HG02870 (cell line): ENCODE measurements around the gene GRK3.

ENCODE experiments used
- ATAC-seq: cut with Tn5 transposase; IDR thresholded peaks from one replicate; pipeline ENCODE4 v1.9.1; 2021; ENCODE audit warnings: mild to moderate bottlenecking, moderate library complexity; ENCODE audit not compliant: unreplicated experiment

GRK3 gene

DNA sequence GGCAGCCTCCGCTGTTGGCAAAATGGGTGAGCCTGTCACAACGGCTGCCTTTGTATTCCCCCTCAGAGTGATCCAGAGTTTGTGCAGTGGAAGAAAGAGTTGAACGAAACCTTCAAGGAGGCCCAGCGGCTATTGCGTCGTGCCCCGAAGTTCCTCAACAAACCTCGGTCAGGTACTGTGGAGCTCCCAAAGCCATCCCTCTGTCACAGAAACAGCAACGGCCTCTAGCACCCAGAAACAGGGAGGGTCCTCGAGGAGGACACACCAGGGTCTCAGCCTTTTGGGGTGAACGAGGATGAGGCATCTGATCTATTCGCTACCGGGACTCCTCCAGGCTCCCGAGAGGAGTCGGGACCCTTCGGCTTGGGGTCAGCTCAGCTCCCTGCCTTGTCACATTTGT is 157.7 kb downstream of the GRK3 start:
- no peak for ATAC-seq

DNA sequence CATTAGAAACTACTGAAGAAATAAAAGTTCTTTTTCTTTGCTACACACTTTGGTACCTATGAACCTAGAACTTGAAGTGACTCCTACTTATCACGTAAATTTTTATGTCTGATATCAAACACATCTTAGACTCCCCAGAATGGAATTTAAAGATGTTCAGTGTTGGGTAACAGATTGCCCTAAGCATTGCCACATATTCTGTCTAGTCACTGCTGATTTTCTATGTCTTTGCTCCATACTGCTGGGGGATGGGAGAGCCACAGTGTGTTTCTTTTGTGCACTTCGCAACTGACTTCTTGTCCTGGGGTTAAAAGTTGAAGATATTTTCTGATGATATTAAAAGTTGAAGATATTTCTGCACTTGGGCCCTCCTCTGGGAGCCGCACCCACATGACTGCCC is 158.2 kb downstream of the GRK3 start:
- no peak for ATAC-seq

DNA sequence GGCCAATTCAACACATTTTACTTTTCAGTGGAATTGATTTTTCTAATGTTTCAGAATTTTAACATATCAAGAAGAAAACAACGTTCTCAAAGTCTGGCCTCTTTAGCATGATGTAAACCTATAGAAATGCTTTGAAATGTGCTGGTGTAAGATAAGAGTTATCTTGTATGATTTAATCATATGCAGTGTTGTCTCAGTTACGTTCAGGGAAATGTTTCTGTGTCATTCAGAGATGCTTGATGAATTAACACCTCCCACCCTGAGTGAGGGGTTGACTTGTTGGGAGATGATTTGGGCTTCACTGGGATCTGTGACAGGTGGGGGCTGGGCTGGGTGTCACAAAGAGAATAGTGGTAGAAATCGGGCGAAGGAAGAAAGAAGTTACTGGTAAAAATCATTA is 161.8 kb downstream of the GRK3 start:
- no peak for ATAC-seq

DNA sequence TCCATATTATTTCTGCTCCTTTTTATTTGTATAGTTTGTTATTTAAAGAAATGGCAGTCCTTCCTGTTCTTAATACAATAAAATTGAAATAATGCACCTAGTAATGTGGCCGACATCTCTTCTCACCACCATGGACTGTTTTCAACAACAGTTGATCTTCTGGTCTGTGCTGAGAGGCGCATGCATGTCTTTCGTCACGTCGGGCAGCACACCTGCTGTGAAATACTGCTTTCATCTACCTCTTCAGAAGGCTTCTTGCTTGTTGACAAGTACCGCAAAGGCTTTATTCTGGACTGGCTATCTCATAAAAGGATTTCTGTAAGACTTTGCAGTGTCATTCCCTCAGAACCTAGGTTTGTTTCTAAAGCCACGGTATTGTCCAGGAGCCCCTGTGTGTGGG is 163.6 kb downstream of the GRK3 start:
- no peak for ATAC-seq

DNA sequence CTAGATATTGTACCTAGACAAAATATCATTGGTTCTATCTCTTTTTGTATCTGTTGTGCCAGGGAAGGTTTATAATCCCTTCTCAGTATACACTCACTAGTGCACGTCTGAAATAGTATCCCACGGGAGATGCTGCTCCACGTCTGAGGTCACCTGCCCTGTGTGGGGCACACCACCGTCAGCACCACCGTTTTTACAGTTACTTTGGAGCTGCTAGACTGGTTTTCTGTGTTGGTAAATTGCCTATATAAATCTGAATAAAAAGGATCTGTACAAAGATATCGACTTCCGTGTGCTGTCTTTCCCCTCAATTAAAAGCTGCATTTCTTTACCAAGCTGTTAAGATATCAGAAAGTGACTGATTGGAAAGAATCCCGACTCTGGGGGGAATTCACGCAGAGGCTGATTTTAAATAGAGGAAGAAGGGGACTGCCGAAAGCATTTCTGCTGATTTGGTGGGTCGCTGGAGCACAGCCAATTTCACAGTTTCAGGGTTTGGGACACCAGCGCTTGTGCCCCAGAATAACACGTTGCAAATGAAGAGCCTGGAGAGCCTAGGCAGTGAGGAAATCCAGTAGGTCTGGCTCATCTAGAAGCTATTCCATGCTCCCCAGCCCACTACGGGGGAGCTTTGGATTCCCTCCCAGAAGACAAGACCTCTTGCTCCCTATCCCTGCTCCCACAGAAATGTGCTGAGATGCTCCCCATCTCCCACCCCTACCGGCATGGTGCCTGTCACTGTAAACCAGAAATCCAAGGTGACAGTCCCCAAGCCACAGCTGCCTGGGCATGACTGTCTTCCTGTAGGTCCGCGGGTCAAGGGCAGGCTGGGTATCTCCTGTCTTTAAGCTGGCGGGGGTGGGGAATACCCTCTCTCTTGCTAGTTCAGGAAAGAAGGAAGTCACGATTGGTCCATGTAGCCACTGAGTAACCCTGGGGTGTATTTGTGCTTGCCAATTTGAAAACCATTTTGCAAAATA is 164.8 kb downstream of the GRK3 start:
- no peak for ATAC-seq

DNA sequence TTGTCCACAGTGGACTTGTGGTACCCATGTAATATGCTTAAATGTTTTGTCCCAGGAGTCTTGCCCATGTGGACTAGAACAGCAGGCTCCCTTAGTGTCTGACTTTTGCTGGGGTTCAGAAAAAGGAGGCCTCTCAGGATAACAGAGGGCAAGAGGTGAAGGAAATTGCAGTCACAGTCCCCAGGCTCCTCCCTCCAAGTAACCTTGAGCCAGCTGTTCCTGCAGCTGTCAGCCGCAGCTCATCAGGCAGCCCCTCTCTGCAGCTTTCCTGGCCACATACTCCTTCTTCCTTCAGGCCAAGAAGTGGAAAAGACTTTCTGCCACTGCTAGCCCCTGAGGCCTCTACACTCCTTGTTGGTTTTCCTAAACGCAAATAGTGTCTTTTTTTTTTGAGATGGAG is 171.2 kb downstream of the GRK3 start:
- ATAC-seq, result no peak

DNA sequence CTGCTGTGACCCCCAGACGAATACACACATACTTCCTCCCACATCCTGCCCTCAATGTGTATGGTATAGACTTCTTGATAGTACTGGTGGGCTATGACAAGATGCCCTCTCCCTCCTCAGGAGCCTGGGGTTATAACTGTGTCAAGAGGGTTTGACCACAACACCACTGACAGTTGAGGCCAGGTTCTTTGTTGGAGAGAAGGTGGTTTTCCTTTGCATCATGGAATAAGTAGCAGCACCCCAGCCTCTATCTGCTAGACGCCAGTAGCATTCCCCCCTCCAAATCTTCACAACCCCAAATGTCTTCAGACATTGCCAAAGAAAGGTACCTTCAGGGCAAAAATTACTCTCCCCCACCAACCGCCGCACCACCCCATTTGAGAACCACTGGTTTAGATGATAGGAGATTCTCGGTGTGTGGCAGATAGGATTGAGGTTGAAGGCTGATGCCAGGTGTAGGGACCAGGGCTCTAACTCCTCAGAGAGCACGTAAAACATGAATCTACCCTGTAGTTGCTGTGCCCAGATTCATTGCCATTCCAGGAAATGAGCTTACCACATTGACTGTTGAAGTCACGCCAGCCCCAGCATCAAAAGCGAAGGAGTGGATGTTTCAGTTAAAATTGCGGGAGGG is 172.0 kb downstream of the GRK3 start:
- no peak for ATAC-seq

DNA sequence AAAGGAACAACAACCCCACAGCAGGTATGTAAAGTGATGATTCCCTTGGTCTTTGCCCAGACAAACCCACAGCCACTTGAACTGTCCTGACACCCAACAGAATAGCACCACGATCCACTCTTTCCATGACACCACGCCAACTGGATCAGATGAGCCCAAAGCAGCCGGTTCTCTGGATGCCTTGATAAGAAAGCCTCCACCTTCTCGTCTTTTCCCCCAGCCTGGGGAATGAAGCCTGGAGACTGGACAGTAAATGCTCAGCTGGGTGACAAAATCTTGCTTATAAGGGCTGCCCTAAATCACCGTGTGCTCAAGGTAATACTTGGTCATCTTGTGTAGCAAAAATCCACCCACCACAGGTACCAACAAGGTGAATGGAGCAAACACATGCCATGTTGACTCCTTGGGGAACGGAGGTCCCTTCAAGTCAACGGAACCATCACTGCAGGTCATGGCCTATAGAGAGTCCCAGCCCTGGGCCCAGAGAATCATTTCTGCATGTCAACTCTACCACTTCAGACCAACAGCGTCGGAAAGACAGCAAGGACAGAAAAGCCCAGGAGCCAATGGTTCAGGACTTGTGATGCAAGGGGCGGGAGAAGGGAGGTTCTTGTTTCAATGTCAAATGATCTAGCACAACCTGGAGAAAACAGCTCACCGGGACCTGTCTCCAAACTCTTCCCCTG is 175.3 kb downstream of the GRK3 start:
- ATAC-seq, result no peak

DNA sequence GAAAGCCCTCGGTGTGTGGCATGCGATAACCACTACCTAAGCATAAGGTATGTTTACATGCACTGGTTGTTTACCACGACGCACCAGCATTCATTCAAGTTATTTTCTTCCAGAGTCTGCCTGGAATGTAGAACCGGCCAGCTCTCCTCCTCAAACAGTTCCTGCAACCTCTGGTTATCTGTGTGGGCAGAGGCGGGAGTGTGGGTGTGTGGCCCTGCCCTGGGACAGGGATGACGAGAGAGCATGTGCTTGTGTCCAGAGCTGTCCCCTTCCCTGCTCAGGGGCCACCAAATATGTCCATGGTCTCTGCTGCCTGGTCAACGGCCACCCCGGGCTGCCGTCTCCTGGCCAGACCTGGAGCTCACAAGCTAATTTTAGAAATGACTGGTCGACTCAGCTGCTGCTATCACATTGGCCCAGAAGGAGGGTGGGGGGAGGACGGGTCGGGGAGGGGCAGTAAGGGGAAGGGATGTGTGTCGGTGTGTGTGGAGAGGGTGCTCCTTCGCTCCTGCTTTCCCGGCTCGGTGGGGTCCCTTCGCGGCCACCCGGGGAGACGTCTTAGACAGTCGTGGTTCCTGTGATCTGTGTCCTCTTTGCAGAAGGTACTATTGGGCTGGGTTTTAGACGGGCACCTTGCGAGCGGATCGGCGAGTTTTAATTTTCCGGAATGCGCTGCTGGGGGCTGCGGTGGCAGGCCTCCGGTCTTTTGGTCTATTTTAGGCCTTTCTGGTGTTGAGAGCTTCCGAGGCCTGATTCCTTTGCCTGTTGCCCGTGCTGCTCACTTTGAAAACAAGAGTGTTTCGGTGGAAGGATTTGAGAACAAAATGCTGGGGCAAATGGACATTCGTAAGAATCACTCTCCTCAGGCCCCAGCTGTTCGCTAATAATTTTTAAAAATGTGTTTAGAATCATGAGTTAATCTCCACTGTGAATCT is 177.5 kb downstream of the GRK3 start, which contains the start of gene MYO18B:
TSS of gene MYO18B (plus strand) at position 497 of the 935 bp plus-strand sequence. CDS start 18,905 bp downstream, outside the sequence.
- no peak for ATAC-seq

DNA sequence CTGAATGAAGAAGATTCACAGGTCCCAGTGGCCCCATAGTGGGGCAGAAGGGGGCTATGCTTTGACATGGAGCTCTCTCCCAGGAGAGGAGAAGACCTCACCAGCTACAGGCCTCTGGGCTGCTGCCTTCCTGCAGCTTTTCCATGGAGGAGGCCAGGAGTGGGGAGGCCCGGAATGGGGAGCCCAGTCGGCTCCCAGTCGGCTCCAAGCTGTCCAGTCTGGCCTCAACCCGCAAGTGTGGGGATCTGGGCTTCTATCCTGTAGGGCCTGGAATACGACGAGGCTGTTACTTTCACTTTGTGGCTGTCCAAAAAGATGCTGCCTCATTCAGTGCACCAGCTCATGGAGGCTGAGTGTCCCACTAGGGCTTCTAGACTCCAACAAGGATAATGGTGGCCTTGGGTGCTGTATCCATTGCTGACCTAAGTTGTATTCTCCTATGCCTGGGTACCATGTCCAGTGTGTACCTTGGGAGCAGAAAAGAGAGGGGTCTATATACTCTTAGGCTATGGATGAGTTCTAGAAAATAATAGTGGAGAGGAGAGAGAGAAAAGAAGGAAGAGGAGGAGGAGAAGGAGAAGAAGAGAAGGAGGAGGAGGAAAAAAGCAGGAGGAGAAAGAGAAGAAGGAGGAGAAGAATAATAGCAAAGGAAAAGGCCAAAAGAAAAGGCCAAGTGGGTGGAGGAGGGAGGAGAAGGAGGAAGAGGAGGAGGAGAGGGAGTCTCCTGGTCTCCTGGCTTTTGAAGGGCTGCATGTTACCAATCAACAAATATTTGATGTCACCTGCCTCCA is 178.6 kb downstream of the GRK3 start:
- ATAC-seq, result no peak

DNA sequence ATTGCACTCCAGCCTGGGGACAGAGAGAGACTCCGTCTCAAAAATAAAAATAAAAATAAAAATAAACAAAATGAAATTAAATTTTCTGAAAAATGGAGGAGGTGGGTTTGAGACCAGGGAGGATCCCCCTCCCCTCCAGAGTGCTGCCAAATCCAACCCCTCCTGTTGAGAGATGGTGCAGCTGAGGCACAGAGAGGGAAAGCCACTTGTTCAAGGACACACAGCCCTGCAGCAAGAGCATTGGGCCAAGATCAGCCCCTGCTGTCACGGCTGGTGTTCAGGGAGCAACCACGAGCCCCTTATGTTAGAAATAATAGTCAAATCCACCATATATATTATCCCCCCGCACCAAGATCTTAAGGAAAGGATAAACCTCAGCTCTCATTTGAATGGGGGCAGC is 180.2 kb downstream of the GRK3 start:
- no peak for ATAC-seq

DNA sequence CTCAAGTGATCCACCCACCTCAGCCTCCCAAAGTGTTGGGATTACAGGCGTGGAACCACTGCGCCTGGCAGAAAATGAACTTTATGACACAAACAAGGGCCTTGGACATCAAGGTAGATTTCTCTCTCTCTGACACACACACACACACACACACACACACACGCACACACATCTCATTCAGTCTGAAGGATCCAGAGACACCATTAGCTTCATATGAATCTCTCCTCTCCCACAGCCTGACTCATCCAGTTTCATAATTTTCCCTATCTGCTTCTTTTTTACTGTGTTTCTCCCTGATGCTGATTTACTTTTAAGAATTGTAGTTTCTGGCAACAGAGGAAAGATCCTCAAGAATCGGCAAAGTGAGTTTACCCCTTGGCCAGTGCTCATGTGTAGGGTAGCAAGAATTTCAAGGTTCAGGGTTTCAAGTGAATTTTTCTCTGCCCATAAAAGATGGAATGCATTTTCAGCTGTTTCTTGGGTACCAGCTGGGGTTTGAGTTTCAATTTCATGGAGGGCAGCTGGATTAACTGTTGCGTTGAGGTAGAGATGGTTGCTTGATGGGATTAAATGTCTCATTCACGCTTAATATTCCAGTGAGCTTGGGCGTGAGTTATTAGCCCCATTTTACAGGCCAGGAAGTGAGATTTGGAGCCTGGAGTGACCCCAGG is 181.0 kb downstream of the GRK3 start:
- ATAC-seq, result no peak

DNA sequence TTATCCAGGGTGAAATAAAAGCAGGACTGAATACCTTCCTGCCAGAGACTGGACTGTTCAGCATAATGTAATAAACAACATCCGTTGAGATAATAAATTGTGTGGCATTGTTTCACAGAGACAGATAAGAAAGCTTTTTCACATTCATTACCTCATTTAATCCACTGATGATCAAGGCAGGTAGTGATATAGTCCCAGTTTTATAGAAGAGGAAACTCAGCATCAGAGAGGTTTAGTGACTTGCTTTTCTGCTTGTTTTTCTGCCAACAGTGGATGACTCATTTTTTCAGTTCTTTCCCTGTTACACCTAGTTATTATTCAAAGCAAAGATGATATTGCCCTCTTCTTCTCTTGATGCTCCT is 181.5 kb downstream of the GRK3 start:
- ATAC-seq, result no peak

DNA sequence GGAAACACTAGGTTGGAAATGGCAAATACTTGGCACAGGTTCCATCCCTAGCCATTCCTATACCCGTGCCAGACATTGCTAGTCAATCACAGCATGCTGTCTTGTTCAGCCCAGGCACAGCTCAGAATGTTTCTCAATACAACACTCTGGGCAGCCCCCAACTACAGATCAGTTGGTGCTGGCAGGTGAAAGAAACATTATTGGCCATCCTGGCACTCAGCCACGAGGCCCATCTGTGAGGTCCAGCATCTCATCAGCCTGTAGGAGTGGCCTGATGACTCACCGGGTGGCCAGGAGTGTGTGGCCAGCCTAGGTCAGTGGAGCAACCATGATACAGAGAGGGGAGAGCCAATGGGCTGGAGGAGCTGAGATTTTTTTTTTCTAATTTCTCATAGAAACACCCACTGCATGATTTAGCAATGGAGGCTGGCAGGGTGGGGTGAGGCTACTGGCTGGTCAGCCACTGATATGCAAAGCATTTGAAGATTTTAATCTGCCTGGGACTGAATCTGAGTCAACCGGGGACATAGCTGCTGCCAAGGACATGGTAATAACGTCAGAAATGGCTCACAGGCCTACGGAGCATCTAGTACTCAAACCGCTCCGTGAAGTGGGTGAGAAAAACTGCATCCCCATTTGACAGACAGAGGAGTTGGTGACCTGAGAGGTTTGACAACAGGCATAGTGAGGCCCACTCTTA is 182.9 kb downstream of the GRK3 start:
- no peak for ATAC-seq

DNA sequence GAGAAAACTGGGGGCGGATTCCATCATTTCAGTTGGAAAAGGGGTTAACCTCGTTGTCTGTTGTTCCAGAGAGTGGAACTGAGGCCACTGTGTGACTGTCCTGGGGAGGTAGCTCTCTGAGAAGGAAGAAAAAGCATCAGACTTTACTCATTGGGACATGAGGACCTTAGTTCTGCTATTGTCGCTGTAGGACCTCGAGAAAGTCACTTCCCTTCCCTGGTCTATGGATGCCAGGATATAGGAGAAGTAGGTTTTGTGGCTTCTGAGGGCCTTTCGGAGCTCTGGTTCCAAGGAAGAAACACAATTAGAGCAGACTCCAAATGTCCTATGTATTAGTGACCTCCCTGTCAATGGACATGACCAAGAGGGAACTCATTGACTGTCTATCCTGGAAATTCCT is 183.7 kb downstream of the GRK3 start:
- ATAC-seq, result no peak

DNA sequence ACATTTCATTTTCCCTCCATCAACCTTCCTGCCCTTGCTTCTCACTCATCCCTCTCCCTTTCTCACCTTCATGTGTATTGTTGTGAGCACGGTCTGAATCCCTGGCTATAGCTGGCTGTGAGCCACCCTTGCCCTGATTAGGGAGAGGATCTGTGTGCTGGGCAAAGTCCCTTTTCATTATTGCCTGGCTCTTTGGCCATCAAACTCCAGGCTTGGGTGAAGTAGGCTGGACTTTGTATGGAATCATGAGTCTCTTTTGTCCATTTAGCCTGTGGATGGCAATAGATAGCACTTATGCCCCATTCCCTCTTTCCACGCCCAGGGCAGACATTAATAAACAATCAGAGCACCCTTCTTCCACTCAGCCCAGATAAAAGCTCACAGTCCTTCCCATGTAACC is 184.2 kb downstream of the GRK3 start:
- no peak for ATAC-seq

DNA sequence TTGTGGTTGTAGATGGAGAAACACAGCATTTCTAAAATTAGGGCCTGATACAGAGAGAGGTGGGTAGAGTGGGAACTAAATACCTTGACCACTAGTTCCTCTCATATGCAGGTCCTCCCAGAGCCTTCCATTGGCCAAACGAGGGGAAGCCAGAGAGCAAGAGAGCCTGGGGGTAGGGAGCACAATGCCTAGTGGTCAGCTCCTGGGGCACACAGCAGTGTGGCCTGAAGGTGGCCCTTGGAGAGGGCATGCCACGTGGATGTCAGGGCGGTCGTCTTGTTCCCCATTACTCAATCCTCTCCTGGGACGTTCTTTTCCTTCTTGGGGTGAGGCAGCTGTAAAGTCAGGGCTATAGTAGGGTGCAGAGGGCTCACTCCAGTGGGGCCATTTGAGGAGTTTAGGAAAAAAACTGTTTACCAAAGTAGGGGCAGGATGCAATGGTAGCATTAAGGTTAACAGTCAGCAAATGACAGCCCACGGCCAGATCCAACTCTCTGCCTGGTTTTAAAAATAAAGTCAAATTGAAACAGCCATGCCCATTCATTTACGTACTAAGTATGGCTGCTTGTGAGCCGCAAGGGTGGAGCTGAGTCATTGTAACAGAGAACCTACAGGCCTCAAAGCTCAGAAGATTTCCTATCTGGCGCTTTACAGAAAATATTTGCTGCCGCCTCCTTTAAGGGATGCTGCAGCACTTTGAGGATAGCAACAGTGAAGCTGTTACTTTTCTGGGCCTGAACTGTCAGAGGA is 185.1 kb downstream of the GRK3 start:
- ATAC-seq, result peak; percentile 78

DNA sequence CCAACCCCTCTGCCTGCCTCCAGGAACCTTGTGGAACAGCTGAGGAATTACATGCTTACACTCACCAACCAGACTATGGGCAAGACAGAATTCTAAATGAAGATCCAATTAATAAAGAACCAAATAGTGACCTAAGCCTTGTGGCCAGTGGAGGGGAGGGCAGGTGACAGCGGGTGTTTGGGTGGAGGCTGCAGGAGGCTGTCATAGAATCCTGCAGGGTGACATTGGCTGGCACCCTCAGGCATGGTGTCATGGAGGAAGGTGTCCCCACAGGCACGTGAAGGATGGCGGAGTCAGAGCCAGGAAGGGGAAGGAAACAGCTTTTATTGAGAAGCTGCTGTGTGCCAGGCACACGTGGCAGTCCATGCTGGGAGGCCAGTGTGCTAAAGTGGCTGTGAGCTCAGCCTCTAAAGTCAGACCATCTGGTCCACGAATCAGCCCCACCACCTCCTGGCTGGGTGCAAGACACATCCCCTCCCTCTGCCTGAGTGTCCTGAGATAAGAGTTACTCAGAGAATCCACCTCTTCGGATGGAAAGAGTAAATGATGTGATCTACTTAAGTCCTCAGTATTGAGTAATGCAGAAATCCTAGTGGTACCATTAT is 186.2 kb downstream of the GRK3 start:
- no peak for ATAC-seq
